GM21619 (cell line): ENCODE data around the gene MFSD6L.

Source experiments
- ATAC-seq: cut with Tn5 transposase; IDR thresholded peaks from one replicate; pipeline ENCODE4 v1.9.1; 2021; ENCODE audit not compliant: unreplicated experiment

Gene MFSD6L

GRCh38 chr17:8747742-8748141, 51.4 kb downstream of the MFSD6L start:
- no peak for ATAC-seq
